Measurements from ENCODE around the gene TSPAN7.

Gene TSPAN7

DNA sequence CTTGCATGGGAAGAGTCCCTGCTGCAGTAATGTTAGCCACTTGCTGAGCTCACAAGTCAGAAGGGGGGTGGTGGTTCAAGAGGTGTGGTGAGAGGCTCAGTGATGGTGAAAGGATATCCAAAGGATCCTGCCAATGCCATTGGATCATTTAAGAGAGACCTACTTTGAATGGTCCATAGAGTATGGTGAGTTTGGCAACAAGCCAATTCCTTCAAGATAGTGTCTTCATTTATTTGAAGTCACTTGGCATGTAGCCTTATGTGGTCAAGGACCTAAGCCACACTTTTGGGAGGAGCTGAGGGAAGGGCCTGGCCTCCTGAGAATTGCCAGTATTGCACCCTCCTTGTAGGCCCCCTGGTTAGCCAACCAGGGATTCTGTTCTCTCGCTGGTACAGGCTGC lies 87.9 kb downstream of the TSPAN7 start:
- DNase-seq, result no peak

DNA sequence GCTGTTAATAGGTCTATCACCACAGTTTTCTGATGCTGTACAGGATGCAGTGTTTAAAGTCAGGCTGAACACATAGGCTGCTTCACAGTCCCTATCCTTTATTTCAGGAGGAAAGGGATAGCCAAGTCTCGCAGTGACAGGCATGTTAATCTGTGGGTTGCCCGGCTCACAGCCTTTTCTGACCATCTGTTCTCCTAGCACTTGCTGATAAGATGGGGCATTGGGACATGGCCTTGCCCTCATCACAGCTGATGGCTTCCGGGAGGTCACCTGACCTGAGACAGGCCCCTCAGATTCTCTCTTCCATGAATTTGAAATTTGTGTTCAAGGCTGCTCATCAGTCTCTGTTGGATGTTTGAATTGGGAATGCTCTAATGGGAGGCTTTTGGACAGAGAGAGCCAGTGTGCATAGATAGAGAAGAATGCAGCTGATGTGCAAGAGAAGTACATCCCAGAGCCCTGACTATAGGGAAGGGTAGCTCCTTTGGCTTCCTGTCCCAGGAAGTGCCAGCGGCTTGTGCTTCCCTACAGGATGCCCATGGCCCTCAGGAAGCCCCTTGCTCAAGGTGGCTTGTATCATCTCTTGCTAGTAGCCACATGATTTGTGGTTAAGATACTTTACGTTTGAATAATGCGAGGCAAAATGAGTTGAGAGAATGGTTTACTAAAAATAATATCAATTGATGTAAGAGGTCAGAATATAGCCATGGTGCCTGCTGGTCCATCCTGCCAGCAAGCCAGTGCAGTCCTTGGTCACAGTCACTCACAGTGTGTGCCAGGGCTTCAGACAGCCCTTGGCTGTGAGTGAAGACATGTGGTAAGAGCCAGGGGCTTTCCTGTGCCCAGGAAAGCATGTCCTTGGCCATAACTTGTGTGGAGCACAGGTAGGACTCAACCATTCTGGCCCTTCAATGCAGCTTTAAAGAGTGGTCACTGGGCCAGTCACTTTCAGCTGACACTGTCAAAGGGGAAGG lies 88.6 kb downstream of the TSPAN7 start:
- no peak for DNase-seq

GRCh38 chrX:38651625-38652601 lies 90.6 kb downstream of the TSPAN7 start:
- DNase-seq, result no peak

GRCh38 chrX:38652934-38653442 lies 91.6 kb downstream of the TSPAN7 start:
- no peak for DNase-seq

- DNase-seq, result no peak
These were observed 93.0 kb downstream of the TSPAN7 start for GRCh38 chrX:38654302-38654701.

DNA sequence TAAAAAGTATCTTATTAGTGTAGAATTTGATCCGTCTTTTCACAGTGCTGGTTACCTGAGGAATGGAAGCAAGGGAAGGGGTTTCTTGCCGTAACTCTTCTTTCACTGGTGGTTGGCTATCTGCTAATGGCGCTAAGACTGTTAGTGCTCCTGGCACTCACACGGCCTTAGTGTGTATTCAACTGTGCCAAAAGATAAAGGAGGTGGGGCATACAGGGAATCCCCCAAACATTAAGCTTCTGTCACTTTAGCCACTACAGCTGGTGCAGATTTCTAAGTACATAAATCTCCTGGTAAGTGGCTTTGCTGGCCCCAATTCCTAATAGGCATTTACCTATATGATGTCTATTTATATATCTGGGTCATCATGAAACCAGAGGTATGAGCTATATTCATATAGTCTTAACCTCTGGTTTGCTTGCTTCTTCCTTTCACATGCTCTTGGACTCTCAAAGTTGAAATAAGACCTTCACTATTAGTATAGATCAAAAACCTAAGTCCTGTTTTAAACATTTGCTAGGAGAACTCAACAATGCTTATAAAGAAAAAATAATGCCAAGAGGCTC lies 95.1 kb downstream of the TSPAN7 start:
- DNase-seq, result no peak

DNA sequence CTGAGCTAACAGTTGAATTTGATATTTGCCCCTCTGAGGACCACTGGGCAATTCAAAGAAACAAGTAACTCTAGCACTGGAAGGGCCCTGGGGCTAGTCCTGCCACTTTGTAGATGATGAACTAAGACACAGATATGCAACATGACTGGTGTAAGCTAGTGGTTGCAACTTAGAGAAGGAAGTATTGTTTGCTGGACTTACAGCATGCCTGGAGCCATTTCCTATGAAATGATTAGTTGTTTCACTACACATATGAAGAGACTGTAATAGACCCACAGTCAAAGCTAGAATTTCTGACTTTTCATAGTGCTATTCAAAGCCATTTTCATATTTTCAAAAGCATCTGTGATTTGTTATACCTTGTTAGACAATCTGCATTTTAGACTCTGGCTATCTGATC lies 96.2 kb downstream of the TSPAN7 start:
- no peak for DNase-seq

DNA sequence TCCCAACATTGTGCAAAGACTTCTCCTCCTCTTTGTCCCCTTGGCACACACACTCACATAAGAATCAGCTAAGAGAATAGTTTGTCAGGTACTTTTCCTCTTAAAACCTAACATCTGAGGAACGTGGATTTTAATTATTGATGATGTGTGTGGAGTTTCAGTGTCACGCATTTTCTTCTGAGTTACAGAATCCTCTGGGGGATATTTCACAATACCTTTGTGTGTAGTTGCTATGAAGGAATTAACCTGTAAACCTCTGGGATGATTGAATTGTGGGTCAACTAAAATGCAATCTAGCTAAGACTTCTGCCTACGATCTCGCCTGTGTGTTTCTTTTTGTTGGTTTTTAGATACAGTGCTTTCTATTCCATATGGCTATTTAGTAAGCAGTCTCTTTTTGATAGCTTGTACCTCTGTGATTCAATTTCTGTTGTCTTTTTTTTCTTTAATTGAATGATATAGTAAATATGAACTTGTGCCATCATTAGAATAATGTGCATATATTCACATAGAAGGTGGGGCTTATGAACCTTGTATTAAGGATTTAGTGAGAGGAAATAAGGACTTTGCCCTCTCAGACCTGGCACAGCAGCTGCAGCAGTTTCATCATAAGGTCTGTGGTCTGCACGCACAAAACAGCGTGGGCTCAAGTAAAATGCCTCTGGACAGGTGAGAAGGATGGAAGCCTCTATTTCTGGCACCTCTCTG lies 99.2 kb downstream of the TSPAN7 start:
- DNase-seq, result no peak

DNA sequence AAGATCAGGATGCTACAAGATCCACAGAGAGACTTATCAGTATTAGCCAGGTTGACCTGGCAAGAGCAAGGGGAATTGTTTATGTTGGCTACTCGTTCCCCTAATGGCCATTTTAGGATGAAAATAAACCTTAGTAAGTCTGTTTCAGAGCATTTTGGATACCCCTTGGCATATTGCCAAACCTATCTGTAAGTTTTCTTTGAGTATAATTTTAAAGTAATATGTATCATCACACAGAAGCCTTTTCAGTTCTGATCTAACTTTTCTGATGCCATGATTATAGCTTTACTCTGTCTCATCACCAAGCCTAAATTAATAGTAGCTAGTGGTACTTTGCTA lies 99.7 kb downstream of the TSPAN7 start:
- DNase-seq, result no peak

DNA sequence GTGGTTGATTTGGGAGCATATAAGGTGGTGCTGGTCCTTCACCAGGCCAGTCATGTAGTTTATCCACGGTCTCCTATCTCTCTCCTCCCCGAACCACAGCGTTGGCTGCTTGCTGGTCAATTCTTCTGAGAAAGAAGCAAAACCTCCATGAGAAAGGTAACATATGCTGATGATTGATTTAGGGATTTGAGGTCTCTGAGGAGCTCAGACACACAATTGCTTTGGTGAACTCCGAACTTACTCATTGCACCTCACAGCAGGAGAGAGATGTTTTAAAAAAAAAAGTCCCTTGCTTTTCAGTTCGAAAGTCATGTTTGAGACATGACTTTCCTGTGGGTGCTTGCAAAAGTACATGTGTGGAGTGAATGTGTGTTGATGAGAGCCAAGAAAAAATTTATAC lies 100.2 kb downstream of the TSPAN7 start:
- no peak for DNase-seq

DNA sequence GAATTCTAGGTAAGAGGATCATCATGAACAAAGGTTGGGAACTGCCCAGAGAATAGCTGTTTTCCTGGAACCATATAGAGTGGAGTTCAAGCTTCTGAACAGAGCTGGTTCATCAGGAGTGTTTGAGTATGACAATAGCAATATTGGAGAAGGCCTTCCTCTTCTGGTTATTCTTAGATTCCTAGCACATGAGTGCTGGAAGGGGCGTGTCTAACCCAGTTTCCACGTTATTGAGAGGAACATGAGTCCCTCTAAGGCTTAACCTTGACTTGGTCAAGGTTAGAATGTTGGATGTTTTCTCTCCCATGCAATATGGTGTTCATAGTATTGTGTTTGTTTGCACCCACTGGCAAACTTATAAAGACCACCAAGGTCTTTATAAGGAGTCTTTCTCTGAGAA lies 101.3 kb downstream of the TSPAN7 start:
- no peak for DNase-seq

DNA sequence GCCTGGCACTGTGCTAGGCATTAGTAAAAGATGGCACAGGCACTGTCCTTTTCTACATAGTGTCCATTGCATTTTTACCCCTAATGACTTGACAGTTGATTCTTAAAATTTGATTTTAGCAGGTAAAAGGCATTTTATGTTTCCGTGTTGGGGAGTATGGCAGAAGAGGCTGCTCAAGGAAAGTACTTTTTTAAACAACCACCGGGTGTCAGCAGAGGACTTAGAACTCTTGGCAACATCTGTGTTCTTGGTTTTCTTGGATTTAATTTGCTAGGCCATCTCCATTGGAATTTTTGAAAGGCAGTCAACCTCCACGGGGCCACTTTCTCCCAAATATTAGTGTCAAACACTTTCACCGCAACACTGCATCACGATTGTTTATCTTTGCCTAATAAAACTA lies 102.9 kb downstream of the TSPAN7 start:
- no peak for DNase-seq

DNA sequence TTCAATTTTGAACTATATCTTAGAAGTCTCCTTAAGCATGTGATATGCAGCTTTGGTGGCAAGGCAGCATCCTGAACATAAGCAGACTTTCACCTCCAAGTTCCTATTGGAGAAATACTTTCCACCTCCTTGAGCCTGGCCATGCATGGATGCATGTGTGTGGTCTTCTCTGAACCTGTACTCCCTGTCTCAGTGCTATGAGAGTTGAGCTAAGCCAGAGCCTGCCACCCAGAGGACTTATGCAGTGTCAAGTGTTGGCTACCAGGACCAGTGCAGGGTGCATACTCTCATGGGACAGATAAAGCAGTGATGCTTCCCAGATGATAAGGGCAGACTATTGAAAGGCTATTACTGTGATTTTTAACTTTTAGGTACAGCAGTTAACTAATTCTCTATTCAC lies 105.6 kb downstream of the TSPAN7 start:
- DNase-seq, result no peak

GRCh38 chrX:38668771-38669170 lies 107.4 kb downstream of the TSPAN7 start:
- no peak for DNase-seq

DNA sequence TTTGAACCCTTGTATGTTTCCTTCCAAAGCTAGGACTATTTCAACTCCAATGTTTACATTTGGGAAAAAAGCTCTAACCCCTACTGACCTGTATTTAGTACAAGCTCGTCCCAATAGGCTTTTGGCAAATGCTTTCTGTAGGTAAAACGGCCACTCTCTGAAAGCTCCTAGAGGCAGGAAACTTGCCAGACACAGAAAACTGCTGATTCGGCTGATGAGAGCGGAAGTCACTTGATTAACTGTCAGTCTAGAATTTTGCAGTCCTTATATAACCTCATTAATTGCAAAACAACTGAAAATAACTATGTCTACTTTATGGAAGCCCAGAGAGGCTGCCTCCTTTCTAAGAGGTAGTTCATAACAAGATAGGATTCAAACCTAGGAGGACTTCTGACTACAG lies 108.1 kb downstream of the TSPAN7 start:
- DNase-seq, result no peak

- no peak for DNase-seq
These were observed 111.3 kb downstream of the TSPAN7 start for GRCh38 chrX:38672646-38673045.

GRCh38 chrX:38675856-38676255 lies 114.5 kb downstream of the TSPAN7 start:
- DNase-seq, result no peak

DNA sequence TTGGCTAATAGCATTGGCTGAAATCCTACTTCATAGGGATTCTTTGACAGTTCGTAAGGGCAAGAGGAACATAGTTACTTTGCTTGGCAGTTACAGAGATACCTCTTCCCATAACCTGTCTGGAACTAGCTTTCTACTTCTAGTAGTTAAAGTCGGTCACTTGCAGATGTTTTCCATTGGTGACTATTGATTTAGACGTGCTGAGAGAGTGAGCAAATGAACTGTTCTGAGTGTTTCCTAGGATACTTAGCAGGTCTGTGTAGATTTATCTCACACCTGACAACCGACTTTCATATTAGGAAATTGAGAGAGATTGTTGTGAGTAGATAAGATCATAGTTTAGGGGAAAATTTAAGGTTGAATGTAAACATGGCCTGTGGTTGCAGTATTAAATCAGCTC lies 116.8 kb downstream of the TSPAN7 start:
- DNase-seq, result no peak

DNA sequence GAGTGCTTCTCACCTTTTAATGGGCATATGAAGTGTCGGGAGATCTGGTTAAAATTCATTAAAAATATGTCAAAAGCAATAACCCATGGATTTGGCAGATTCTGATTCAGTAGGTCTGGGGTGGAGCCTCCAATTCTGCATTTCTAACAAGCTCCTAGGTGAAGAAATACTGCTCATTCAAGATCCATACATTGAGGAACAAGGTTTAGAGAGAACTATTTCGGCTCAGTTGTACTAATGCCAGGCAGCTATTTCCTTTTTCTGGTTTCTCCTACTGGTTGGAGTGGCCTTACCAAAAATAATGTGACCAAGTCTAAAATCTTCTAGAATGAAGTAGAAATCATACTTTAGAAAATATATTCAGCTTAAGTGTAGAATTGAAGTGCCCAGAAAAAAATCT lies 117.5 kb downstream of the TSPAN7 start:
- DNase-seq, result no peak

GRCh38 chrX:38679695-38680094 lies 118.4 kb downstream of the TSPAN7 start:
- no peak for DNase-seq

- DNase-seq, result no peak
These were observed 120.8 kb downstream of the TSPAN7 start for GRCh38 chrX:38682095-38682494.

DNA sequence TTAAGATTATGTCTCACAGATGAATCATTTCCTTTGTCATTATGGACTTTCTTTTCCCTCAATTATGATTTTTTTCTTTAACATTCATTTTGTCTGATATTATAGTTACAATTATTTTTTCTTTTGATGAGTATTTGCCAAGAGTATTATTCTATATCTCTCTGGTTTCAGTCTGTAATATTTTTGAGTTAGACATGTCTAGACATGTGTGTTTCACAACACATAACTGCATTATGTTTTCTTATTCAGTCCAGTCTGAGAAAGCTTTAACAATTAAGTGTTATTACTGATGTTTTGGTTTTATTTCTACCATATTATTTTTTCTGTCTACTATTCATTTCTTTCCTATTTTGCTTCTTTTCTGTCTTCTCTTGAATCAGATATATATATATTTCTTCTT lies 131.6 kb downstream of the TSPAN7 start:
- no peak for DNase-seq

DNA sequence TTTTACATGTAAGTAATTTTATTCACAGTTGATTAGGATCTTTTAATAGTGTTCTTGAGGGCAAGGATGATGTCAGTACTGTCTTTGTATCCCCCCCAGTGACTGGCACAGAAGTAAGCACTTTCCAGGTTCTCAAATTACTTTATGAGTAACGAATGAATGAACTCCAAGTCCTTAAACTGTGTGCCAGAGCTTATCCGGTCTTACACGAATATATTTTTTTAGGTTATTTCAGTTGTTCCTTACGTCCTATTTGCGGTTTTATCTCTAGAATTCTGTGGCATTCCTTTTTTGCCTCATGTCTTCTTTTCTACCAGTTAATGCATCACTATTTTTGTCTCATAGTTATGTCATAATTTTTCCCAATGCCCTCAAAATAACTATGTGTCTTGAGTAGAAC lies 133.1 kb downstream of the TSPAN7 start:
- DNase-seq, result no peak
